Skeletal muscle tissue (tissue), 4 donors: ENCODE data around the gene FAM32A. TPM values are rescaled to one million over a fixed set of nuclear protein-coding genes. Genes with fewer than 3 reads are reported as not detected.

Source experiments
- H3K27ac ChIP-seq: one replicate; pipeline ENCODE4 v1.7.0; 2013; ENCODE audit warnings: mild to moderate bottlenecking, low read depth, low read length, inconsistent platforms
- H3K27me3 ChIP-seq, 3 donors: one replicate each; pipeline ENCODE4 v1.7.0; 2013; ENCODE audit warnings: low read length in 3 of 3; ENCODE audit not compliant: control insufficient read depth in 3 of 3, insufficient read depth in 3 of 3
- H3K36me3 ChIP-seq, 3 donors: one replicate each; pipeline ENCODE4 v1.7.0; 2013; ENCODE audit warnings: low read length in 3 of 3; ENCODE audit not compliant: control insufficient read depth in 3 of 3, insufficient read depth in 3 of 3
- H3K4me1 ChIP-seq, 3 donors: one replicate each; pipeline ENCODE4 v1.7.0; 2013; ENCODE audit warnings: low read length in 3 of 3, mild to moderate bottlenecking in 3 of 3; ENCODE audit not compliant: control insufficient read depth in 3 of 3, insufficient read depth in 3 of 3
- H3K4me3 ChIP-seq, 3 donors: one replicate each; pipeline ENCODE4 v1.7.0; 2013; ENCODE audit warnings: low read length in 3 of 3
- H3K9ac ChIP-seq, 3 donors: one replicate each; pipeline ENCODE4 v1.7.0; 2013; ENCODE audit warnings: low read length in 3 of 3, mild to moderate bottlenecking in 3 of 3, moderate library complexity in 2 of 3, low read depth in 1 of 3
- H3K9me3 ChIP-seq, 3 donors: one replicate each; pipeline ENCODE4 v1.7.0; 2013; ENCODE audit warnings: low read length in 3 of 3; ENCODE audit not compliant: control insufficient read depth in 3 of 3
- total RNA-seq: library from RNA; depleted of rRNA; stranded (reverse); fragments of >200 nt; gene quantifications from one replicate; pipeline ENCODE4 v1.2.3, GENCODE V29; 2014
- donor health status: Osteomylitis.

FAM32A gene
- total RNA-seq, 1 donor from 2014 or later = 54.3 TPM

GRCh38 chr19:16148443-16149229 is 36.6 kb upstream of the FAM32A start:
- H3K4me3 ChIP-seq = no peak overlapping the region
- H3K36me3 ChIP-seq = no peaks in the 10 kb centered on the region
- no peaks in the 10 kb centered on the region for H3K27me3 ChIP-seq
- H3K9ac ChIP-seq = no peak overlapping the region
- no peaks in the 10 kb centered on the region for H3K9me3 ChIP-seq
- no peaks in the 10 kb centered on the region for H3K4me1 ChIP-seq
- no peak overlapping the region for H3K27ac ChIP-seq

GRCh38 chr19:16153582-16154336 is 31.5 kb upstream of the FAM32A start:
- Histone ChIP-seq H3K4me3 (no peak overlapping the region), H3K36me3 (no peaks in the 10 kb centered on the region), H3K9me3 (no peaks in the 10 kb centered on the region), H3K4me1 (no peaks in the 10 kb centered on the region), H3K27me3 (peaks cover 0 to 17% (median 0%) of the 10 kb centered on the region in 3 donors), H3K9ac (no peak overlapping the region), H3K27ac (no peak overlapping the region)

- peaks cover 0 to 17% (median 0%) of the 10 kb centered on the region in 3 donors for H3K27me3 ChIP-seq
- no peak overlapping the region for H3K4me3 ChIP-seq
- H3K9ac ChIP-seq = no peak overlapping the region
- H3K9me3 ChIP-seq = no peaks in the 10 kb centered on the region
- no peaks in the 10 kb centered on the region for H3K36me3 ChIP-seq
- H3K27ac ChIP-seq = no peak overlapping the region
- H3K4me1 ChIP-seq = no peaks in the 10 kb centered on the region
Observed at GRCh38 chr19:16154557-16154956, 30.7 kb upstream of the FAM32A start.

GRCh38 chr19:16155128-16155527 is 30.1 kb upstream of the FAM32A start:
- Histone ChIP-seq H3K4me3 (no peak overlapping the region), H3K4me1 (no peaks in the 10 kb centered on the region), H3K27ac (no peak overlapping the region), H3K9ac (no peak overlapping the region), H3K36me3 (no peaks in the 10 kb centered on the region), H3K9me3 (no peaks in the 10 kb centered on the region), H3K27me3 (peaks cover 0 to 17% (median 0%) of the 10 kb centered on the region in 3 donors)

- Histone ChIP-seq H3K36me3 (no peaks in the 10 kb centered on the region), H3K9ac (no peak overlapping the region), H3K27me3 (peaks cover 0 to 17% (median 0%) of the 10 kb centered on the region in 3 donors), H3K9me3 (no peaks in the 10 kb centered on the region), H3K4me3 (no peak overlapping the region), H3K27ac (no peak overlapping the region), H3K4me1 (no peaks in the 10 kb centered on the region)
Observed at GRCh38 chr19:16156904-16157303, 28.3 kb upstream of the FAM32A start.

GRCh38 chr19:16157601-16158000 is 27.6 kb upstream of the FAM32A start:
- no peak overlapping the region for H3K9ac ChIP-seq
- H3K4me3 ChIP-seq = no peak overlapping the region
- H3K27ac ChIP-seq = no peak overlapping the region
- H3K9me3 ChIP-seq = no peaks in the 10 kb centered on the region
- H3K27me3 ChIP-seq = peaks cover 0 to 17% (median 0%) of the 10 kb centered on the region in 3 donors
- no peaks in the 10 kb centered on the region for H3K4me1 ChIP-seq
- no peaks in the 10 kb centered on the region for H3K36me3 ChIP-seq

- Histone ChIP-seq H3K36me3 (no peaks in the 10 kb centered on the region), H3K9ac (no peak overlapping the region), H3K9me3 (no peaks in the 10 kb centered on the region), H3K4me1 (no peaks in the 10 kb centered on the region), H3K27me3 (peaks cover 0 to 11% (median 0%) of the 10 kb centered on the region in 3 donors), H3K4me3 (no peak overlapping the region), H3K27ac (no peak overlapping the region)
Observed at GRCh38 chr19:16159655-16160054, 25.6 kb upstream of the FAM32A start.

GRCh38 chr19:16160445-16160942 is 24.7 kb upstream of the FAM32A start:
- Histone ChIP-seq H3K4me3 (no peak overlapping the region), H3K27me3 (peaks cover 0 to 4% (median 0%) of the 10 kb centered on the region in 3 donors), H3K9me3 (no peaks in the 10 kb centered on the region), H3K9ac (no peak overlapping the region), H3K27ac (no peak overlapping the region), H3K4me1 (no peaks in the 10 kb centered on the region), H3K36me3 (no peaks in the 10 kb centered on the region)

- Histone ChIP-seq H3K27ac (no peak overlapping the region), H3K4me3 (no peak overlapping the region), H3K27me3 (peaks cover 0 to 4% (median 0%) of the 10 kb centered on the region in 3 donors), H3K9me3 (no peaks in the 10 kb centered on the region), H3K9ac (no peak overlapping the region), H3K36me3 (no peaks in the 10 kb centered on the region), H3K4me1 (no peaks in the 10 kb centered on the region)
Observed at GRCh38 chr19:16160943-16161560, 24.2 kb upstream of the FAM32A start.
